Astrocyte (in vitro differentiated cells and primary cell): ENCODE results near the gene PPM1H. TPM values are rescaled to one million over a fixed set of nuclear protein-coding genes. Genes with fewer than 3 reads are reported as not detected.
A peak's percentile ranks its signal among the peaks of the same experiment; 100 is the strongest.

Experiments used
- DNase-seq: peaks from one replicate; pipeline ENCODE4 v3.0.0-alpha.2; 2010; ENCODE audit warnings: low read depth
- FAIRE-seq: peaks from 2 replicates; lab custom pipeline; 2011; peaks lifted over from hg19 to GRCh38; lab: Jason Lieb, UNC
- H2AFZ ChIP-seq: 2 replicates; pipeline ENCODE4 v1.6.0; 2012; ENCODE audit warnings: low read depth, low read length, inconsistent platforms
- H3K27ac ChIP-seq: 2 replicates; pipeline ENCODE4 v1.5.1; 2011; ENCODE audit warnings: low read depth, low read length, inconsistent platforms
- H3K27me3 ChIP-seq: 2 replicates; pipeline ENCODE4 v1.6.0; 2011; ENCODE audit warnings: low read length, inconsistent platforms; ENCODE audit not compliant: insufficient read depth
- H3K36me3 ChIP-seq: 2 replicates; pipeline ENCODE4 v1.5.1; 2011; ENCODE audit warnings: low read length, inconsistent platforms; ENCODE audit not compliant: insufficient read depth
- H3K4me1 ChIP-seq: 2 replicates; pipeline ENCODE4 v1.5.1; 2011; ENCODE audit warnings: low read length, inconsistent platforms; ENCODE audit not compliant: insufficient read depth
- H3K4me2 ChIP-seq: 2 replicates; pipeline ENCODE4 v1.6.0; 2012; ENCODE audit warnings: low read length, inconsistent platforms
- H3K4me3 ChIP-seq: 2 replicates; pipeline ENCODE4 v1.5.1; 2011; ENCODE audit warnings: low read depth, mild to moderate bottlenecking, low read length, inconsistent platforms; ENCODE audit not compliant: insufficient read depth
- H3K79me2 ChIP-seq: 2 replicates; pipeline ENCODE4 v1.6.0; 2012; ENCODE audit warnings: mild to moderate bottlenecking, low read length, inconsistent platforms; ENCODE audit not compliant: insufficient read depth
- H3K9ac ChIP-seq: 2 replicates; pipeline ENCODE4 v1.6.0; 2012; ENCODE audit warnings: mild to moderate bottlenecking, low read length, inconsistent platforms
- H3K9me3 ChIP-seq: 2 replicates; pipeline ENCODE4 v1.5.1; 2012; ENCODE audit warnings: low read depth, mild to moderate bottlenecking, low read length, inconsistent platforms; ENCODE audit not compliant: insufficient read depth
- H4K20me1 ChIP-seq: 2 replicates; pipeline ENCODE4 v1.6.0; 2012; ENCODE audit warnings: low read length, inconsistent platforms; ENCODE audit not compliant: insufficient read depth
- H3K27ac Mint-ChIP-seq: one replicate; pipeline ENCODE4 v1.8.0; 2021; ENCODE audit warnings: mild to moderate bottlenecking, mixed read lengths; ENCODE audit not compliant: unreplicated experiment
- H3K27me3 Mint-ChIP-seq: one replicate; pipeline ENCODE4 v1.8.0; 2021; ENCODE audit warnings: low read depth, mixed read lengths; ENCODE audit not compliant: unreplicated experiment
- H3K36me3 Mint-ChIP-seq: one replicate; pipeline ENCODE4 v1.8.0; 2021; ENCODE audit warnings: low read depth, mixed read lengths; ENCODE audit not compliant: unreplicated experiment
- H3K4me1 Mint-ChIP-seq: one replicate; pipeline ENCODE4 v1.8.0; 2021; ENCODE audit warnings: low read depth, mixed read lengths; ENCODE audit not compliant: unreplicated experiment
- H3K4me3 Mint-ChIP-seq: one replicate; pipeline ENCODE4 v1.8.0; 2021; ENCODE audit warnings: mild to moderate bottlenecking, moderate library complexity, mixed read lengths; ENCODE audit not compliant: unreplicated experiment
- H3K9me3 Mint-ChIP-seq: one replicate; pipeline ENCODE4 v1.8.0; 2021; ENCODE audit warnings: mild to moderate bottlenecking, mixed read lengths; ENCODE audit not compliant: unreplicated experiment
- EZH2 ChIP-seq: IDR thresholded peaks from 2 replicates; pipeline ENCODE4 v1.6.1; 2012; ENCODE audit warnings: mild to moderate bottlenecking, low read length, inconsistent platforms; ENCODE audit not compliant: insufficient read depth
- total RNA-seq: library from RNA; stranded (reverse); gene quantifications from 2 replicates; pipeline ENCODE4 v1.2.1, GENCODE V29; 2021
- TF ChIP-seq, protein P1 (sequence below): IDR thresholded peaks from 2 replicates; pipeline ENCODE4 v1.5.1; 2011; ENCODE audit warnings: low read depth, mild to moderate bottlenecking, inconsistent platforms, low read length, moderate library complexity; ENCODE audit not compliant: insufficient read depth

Gene PPM1H
- total RNA-seq, 1 donor from 2014 or later: 7.8 TPM

DNA sequence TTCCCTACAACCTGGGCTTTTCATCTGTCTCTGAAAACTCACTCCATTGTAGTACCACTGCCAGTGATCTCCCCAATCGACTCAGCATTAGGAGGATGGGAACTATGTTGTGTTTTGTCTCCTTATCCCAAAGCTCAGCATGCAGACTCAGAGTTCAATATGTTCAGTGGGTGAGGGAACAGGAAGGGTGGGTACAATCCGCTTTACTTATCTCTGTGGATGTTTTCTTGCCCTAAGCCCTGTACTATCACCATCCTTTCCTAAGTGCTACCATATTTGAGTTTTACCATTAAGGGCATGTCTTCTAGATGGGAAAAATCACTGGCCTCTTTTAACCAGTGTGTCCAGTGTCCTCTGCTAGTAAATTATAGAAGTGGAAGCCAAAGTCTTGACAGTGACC is 107.1 kb downstream of the PPM1H start:
- Histone ChIP-seq H3K36me3 (no peaks in the 10 kb centered on the region), H3K9ac (no peak overlapping the region), H4K20me1 (no peaks in the 10 kb centered on the region), H3K9me3 (no peaks in the 10 kb centered on the region), H3K27me3 (no peaks in the 10 kb centered on the region), H2AFZ (no peak overlapping the region), H3K4me1 (no peaks in the 10 kb centered on the region), H3K79me2 (no peaks in the 10 kb centered on the region), H3K4me2 (no peak overlapping the region), H3K4me3 (no peak overlapping the region), H3K27ac (no peak overlapping the region)
- H3K4me1 Mint-ChIP-seq: no peaks in the 10 kb centered on the region
- H3K27me3 Mint-ChIP-seq: no peaks in the 10 kb centered on the region
- no peak overlapping the region for H3K4me3 Mint-ChIP-seq
- no peak overlapping the region for H3K27ac Mint-ChIP-seq
- peaks cover 5% of the 10 kb centered on the region for H3K9me3 Mint-ChIP-seq
- peaks cover 2% of the 10 kb centered on the region for H3K36me3 Mint-ChIP-seq
- no peak for DNase-seq
- FAIRE-seq: no peak
- TF ChIP-seq, protein P1, sequence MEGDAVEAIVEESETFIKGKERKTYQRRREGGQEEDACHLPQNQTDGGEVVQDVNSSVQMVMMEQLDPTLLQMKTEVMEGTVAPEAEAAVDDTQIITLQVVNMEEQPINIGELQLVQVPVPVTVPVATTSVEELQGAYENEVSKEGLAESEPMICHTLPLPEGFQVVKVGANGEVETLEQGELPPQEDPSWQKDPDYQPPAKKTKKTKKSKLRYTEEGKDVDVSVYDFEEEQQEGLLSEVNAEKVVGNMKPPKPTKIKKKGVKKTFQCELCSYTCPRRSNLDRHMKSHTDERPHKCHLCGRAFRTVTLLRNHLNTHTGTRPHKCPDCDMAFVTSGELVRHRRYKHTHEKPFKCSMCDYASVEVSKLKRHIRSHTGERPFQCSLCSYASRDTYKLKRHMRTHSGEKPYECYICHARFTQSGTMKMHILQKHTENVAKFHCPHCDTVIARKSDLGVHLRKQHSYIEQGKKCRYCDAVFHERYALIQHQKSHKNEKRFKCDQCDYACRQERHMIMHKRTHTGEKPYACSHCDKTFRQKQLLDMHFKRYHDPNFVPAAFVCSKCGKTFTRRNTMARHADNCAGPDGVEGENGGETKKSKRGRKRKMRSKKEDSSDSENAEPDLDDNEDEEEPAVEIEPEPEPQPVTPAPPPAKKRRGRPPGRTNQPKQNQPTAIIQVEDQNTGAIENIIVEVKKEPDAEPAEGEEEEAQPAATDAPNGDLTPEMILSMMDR: no peak
- TF ChIP-seq EZH2: no peak

DNA sequence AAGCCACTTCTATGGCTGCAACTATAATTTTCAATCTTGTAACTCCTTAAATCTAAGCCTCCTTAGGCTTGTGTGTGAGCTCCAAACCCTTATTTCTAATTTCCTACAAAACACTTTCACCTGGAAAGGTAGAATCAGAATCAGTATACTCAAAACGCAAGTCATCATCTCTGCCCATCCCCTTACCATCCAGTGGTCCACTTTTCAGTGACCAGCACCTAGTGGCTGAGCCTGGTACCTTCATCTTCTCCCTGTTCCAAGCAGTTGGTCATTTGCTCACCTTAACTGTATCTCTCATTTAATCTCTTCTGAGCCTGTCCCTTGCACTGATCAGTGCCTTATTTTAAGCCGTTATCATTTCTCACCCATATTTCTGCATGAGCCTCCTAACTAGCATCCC is 107.9 kb downstream of the PPM1H start:
- no peaks in the 10 kb centered on the region for H4K20me1 ChIP-seq
- no peaks in the 10 kb centered on the region for H3K9me3 ChIP-seq
- H3K4me1 Mint-ChIP-seq: no peaks in the 10 kb centered on the region
- TF ChIP-seq, protein P1: peak; percentile 12
- no peak for TF ChIP-seq EZH2
- no peak overlapping the region for H3K27ac ChIP-seq
- no peak overlapping the region for H3K27ac Mint-ChIP-seq
- no peak for FAIRE-seq
- peaks cover 5% of the 10 kb centered on the region for H3K9me3 Mint-ChIP-seq
- no peaks in the 10 kb centered on the region for H3K36me3 ChIP-seq
- H2AFZ ChIP-seq: no peak overlapping the region
- H3K9ac ChIP-seq: no peak overlapping the region
- H3K4me3 Mint-ChIP-seq: no peak overlapping the region
- no peak overlapping the region for H3K4me3 ChIP-seq
- no peaks in the 10 kb centered on the region for H3K27me3 Mint-ChIP-seq
- peaks cover 2% of the 10 kb centered on the region for H3K36me3 Mint-ChIP-seq
- no peaks in the 10 kb centered on the region for H3K27me3 ChIP-seq
- no peak for DNase-seq
- H3K4me2 ChIP-seq: no peak overlapping the region
- no peaks in the 10 kb centered on the region for H3K4me1 ChIP-seq
- no peaks in the 10 kb centered on the region for H3K79me2 ChIP-seq

- Mint-ChIP-seq H3K9me3 (no peaks in the 10 kb centered on the region), H3K4me1 (peaks cover 9% of the 10 kb centered on the region), H3K27me3 (no peaks in the 10 kb centered on the region), H3K36me3 (no peaks in the 10 kb centered on the region), H3K27ac (peak overlapping the region; percentile 6), H3K4me3 (no peak overlapping the region)
- Histone ChIP-seq H3K4me2 (peak overlapping the region; percentile 80), H3K27me3 (peaks cover 3% of the 10 kb centered on the region), H4K20me1 (no peaks in the 10 kb centered on the region), H3K79me2 (no peaks in the 10 kb centered on the region), H3K4me1 (peaks cover 9% of the 10 kb centered on the region), H3K9me3 (no peaks in the 10 kb centered on the region), H3K9ac (peak overlapping the region; percentile 45), H3K27ac (peak overlapping the region; percentile 52), H3K36me3 (no peaks in the 10 kb centered on the region), H3K4me3 (peak overlapping the region; percentile 19), H2AFZ (peak overlapping the region; percentile 61)
- FAIRE-seq (no peak), DNase-seq (peak; percentile 88)
- TF ChIP-seq EZH2: no peak
- TF ChIP-seq, protein P1: no peak
Measured at GRCh38 chr12:62817556-62818271, 117.2 kb downstream of the PPM1H start.
